GM12892 (cell line): ENCODE measurements around the gene VKORC1L1.

Source experiments
- DNase-seq: peaks from one replicate; pipeline ENCODE4 v3.0.0; 2011; ENCODE audit not compliant: insufficient read length
- FAIRE-seq: peaks from 2 replicates; lab custom pipeline; 2011; peaks lifted over from hg19 to GRCh38; lab: Jason Lieb, UNC
- POLR2A ChIP-seq: IDR thresholded peaks from 2 replicates; pipeline ENCODE4 v1.6.1; 2011; ENCODE audit warnings: low read depth, low read length, control low read depth
- POLR2AphosphoS5 ChIP-seq: IDR thresholded peaks from 2 replicates; pipeline ENCODE4 v1.6.1; 2011; ENCODE audit warnings: low read depth, low read length, control low read depth
- TAF1 ChIP-seq: IDR thresholded peaks from 2 replicates; pipeline ENCODE4 v1.6.1; 2011; ENCODE audit warnings: low read depth, mild to moderate bottlenecking, control low read depth, low read length, borderline replicate concordance

The VKORC1L1 gene

DNA sequence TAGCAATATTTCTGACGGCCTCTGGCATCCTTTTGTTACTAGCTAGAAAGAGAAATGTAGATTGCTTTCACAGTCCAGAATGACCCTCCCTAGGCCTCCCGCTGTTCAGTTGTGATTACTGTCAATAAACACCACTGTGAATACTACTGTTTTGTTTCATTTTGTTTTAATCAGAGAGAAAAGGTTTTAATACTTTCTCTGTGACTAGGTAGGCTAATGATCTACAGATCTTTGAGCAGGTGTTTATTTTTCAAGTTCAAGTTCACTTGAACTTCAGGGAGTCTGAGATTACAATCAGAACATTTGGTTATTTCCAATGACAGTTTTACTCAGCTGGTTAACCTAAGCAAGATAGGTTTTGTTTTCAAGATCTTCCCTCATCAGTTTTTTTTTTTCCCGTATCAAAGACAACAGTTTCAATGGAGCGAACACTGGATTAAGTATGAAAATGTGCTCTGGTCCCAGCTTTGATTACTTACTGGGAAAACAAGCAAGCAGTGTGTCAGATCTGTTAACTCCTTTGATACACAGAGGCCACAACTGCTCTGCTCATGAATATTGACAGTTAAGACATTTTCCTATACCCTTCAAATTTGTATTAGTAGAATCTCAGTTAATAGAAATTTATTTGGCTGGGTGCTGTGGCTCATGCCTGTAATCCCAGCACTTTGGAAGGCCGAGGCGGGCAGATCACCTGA, 34.8 kb downstream of the VKORC1L1 start:
- no peak for TF ChIP-seq POLR2AphosphoS5
- no peak for TF ChIP-seq POLR2A
- TF ChIP-seq TAF1 = no peak
- no peak for FAIRE-seq
- no peak for DNase-seq

GRCh38 chr7:65910237-65910636, 37.4 kb downstream of the VKORC1L1 start:
- TF ChIP-seq TAF1 = no peak
- TF ChIP-seq POLR2AphosphoS5 = no peak
- no peak for TF ChIP-seq POLR2A
- no peak for FAIRE-seq

DNA sequence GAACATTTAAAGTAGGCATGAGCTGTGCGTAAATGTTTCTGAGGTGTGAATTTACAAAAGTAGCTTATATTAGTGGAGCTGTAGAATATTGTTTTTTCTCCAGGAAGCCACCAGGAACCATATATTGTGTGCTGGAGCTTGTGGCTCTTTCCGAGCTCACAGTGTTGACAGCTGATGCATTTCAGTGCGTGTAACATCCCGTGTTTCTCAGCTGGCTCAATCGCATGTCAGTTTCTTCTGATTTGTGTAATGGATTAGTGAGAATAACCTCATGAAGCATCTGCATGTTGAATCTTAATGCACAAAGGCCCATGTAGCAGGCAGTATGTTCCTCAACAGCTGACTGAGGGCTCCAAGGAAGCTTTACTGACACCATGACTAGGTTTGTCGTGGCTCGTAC, 39.4 kb downstream of the VKORC1L1 start:
- TF ChIP-seq POLR2AphosphoS5 = no peak
- no peak for TF ChIP-seq POLR2A
- no peak for TF ChIP-seq TAF1
- no peak for FAIRE-seq
- no peak for DNase-seq

More at GRCh38 chr7:65910237-65910636, 37.4 kb downstream of the VKORC1L1 start:
- DNase-seq = no peak

DNA sequence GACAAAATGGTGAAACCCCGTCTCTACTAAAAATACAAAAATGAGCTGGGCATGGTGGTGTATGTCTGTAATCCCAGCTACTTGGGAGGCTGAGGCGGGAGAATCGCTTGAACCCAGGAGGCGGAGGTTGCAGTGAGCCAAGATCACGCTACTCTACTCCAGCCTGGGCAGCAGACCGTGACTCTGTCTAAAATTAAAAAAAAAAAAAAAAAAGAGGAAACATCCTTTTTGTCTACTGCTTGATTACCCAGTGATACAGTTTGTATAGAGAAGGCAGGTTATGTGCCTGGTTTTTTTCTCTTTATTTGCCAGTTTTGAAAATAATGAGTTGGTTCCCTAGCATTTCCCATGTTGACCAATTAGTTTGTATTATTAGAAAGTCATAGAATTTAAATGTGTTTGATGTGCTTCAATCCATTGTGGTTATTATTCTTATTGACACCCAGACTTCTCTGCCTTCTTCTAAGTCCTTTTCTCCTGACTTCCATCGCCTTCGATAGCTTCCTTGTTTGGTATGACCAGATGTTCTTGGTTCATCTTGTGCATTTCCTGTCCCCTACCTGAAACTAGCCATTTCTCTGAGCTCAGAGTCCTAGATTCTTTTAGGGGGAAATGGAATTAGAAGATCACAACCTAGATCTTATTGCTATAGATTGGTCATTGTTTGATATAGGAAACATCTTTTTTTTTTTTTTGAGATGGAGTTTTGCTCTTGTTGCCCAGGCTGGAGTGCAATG, 43.2 kb downstream of the VKORC1L1 start:
- DNase-seq = no peak
- TF ChIP-seq TAF1 (no peak), POLR2A (no peak), POLR2AphosphoS5 (no peak)
- no peak for FAIRE-seq

DNA sequence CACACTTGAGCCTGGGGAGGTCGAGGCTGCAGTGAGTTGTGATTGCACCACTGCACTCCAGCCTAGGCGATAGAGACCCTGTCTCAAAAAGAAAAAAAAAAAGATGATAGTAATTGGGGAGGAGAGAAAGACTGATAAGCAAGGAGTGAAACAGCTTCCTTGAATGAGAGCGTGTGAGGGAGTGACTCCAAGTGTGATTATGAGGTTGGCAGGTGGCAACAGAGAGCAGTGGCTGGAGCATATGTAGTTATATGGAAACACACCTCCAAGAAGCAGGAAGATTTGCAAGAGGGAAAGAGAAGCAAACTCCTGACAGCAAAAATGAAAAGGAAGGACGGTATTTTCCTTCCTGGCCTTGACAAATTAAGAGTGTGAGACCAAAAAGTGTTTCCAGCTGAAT, 50.4 kb downstream of the VKORC1L1 start:
- DNase-seq = no peak
- FAIRE-seq = no peak
- no peak for TF ChIP-seq POLR2A
- TF ChIP-seq TAF1 = no peak

GRCh38 chr7:65924193-65924592, 51.3 kb downstream of the VKORC1L1 start:
- DNase-seq (no peak), FAIRE-seq (no peak)
- no peak for TF ChIP-seq TAF1
- TF ChIP-seq POLR2A = no peak
- no peak for TF ChIP-seq POLR2AphosphoS5

GRCh38 chr7:65925040-65925439, 52.2 kb downstream of the VKORC1L1 start:
- no peak for TF ChIP-seq TAF1
- TF ChIP-seq POLR2AphosphoS5 = no peak
- TF ChIP-seq POLR2A = no peak
- FAIRE-seq (no peak), DNase-seq (no peak)

DNA sequence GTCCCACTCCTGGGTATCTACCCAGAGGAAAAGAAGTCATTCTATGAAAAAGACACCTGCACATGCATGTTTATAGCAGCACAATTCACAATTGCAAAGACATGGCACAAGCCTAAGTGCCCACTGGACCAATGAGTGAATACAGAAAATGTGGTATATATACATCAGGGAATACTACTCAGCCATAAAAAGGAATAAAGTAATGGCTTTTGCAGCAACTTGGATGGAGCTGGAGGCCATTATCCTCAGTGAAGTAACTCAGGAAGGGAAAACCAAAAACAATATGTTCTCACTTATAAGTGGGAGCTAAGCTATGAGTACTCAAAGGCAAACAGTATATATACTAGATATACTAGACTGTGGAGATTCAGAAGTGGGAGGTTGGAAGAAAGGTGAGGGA, 53.7 kb downstream of the VKORC1L1 start:
- TF ChIP-seq POLR2A (no peak), TAF1 (no peak), POLR2AphosphoS5 (no peak)
- DNase-seq = no peak
- no peak for FAIRE-seq

- TF ChIP-seq POLR2A (no peak), TAF1 (no peak), POLR2AphosphoS5 (no peak)
- DNase-seq = no peak
- no peak for FAIRE-seq
These were observed 54.9 kb downstream of the VKORC1L1 start for GRCh38 chr7:65927489-65928448.

DNA sequence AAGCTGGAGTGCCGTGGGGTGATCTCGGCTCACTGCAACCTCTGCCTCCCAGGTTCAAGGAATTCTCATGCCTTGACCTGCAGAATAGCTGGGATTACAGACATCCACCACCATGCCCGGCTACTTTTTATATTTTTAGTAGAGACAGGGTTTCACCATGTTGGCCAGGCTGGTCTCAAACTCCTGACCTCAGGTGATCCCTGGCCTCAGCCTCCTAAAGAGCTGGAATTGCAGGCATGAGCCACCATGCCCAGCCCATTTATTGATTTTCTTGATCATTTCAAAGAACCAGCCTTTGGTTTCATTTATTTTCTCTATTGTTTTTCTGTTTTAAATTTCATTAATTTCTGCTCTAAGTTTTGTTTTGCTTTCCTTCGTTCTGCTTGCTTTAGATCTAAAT, 58.8 kb downstream of the VKORC1L1 start:
- TF ChIP-seq TAF1 (no peak), POLR2A (no peak), POLR2AphosphoS5 (no peak)
- FAIRE-seq = no peak
- no peak for DNase-seq

DNA sequence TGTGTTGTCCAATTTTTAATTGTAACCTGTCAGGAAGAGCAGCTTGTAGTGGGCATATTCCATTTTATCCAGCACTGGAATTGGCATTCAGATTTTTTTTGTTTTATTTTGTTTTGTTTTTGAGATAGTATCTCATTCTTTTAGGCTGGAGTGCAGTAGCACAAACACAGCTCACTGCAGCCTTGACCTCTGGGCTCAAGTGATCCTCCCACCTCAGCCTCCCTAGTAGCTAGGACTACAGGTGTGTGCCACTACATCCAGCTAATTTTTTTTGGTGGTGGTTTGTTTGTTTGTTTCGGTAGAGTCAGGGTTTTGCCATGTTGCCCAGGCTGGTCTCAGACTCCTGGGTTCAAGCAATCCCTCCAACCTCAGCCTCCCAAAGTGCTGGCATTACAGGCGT, 64.4 kb downstream of the VKORC1L1 start:
- TF ChIP-seq TAF1 (no peak), POLR2AphosphoS5 (no peak), POLR2A (no peak)
- FAIRE-seq = no peak
- DNase-seq = no peak
